Endothelial cell (in vitro differentiated cells): ENCODE data around the gene MYO1F. TPM values are rescaled to one million over a fixed set of nuclear protein-coding genes. Genes with fewer than 3 reads are reported as not detected.
"Not testable (repeated sequence)": the region's sequence is repeated elsewhere in the genome, so short reads cannot be mapped to it uniquely, and the experiment has no call there.

Experiments
- DNase-seq: peaks from one replicate; pipeline ENCODE4 v3.0.0; 2021; ENCODE audit warnings: low spot score
- H3K27ac Mint-ChIP-seq: one replicate; pipeline ENCODE4 v1.8.0; 2021; ENCODE audit warnings: mixed read lengths, inconsistent platforms; ENCODE audit not compliant: unreplicated experiment
- H3K27me3 Mint-ChIP-seq: one replicate; pipeline ENCODE4 v1.8.0; 2021; ENCODE audit warnings: mild to moderate bottlenecking, moderate library complexity, mixed read lengths, inconsistent platforms; ENCODE audit not compliant: unreplicated experiment
- H3K36me3 Mint-ChIP-seq: one replicate; pipeline ENCODE4 v1.8.0; 2021; ENCODE audit warnings: mild to moderate bottlenecking, low read depth, mixed read lengths, inconsistent platforms; ENCODE audit not compliant: unreplicated experiment
- H3K4me1 Mint-ChIP-seq: one replicate; pipeline ENCODE4 v1.8.0; 2021; ENCODE audit warnings: mild to moderate bottlenecking, mixed read lengths, inconsistent platforms; ENCODE audit not compliant: unreplicated experiment
- H3K4me3 Mint-ChIP-seq: one replicate; pipeline ENCODE4 v1.8.0; 2021; ENCODE audit warnings: mild to moderate bottlenecking, mixed read lengths, inconsistent platforms; ENCODE audit not compliant: unreplicated experiment
- H3K9me3 Mint-ChIP-seq: one replicate; pipeline ENCODE4 v1.8.0; 2021; ENCODE audit warnings: mixed read lengths, inconsistent platforms; ENCODE audit not compliant: unreplicated experiment
- total RNA-seq: library from RNA; stranded (reverse); fragmentation: NEBNext Ultra II Directional; extraction: Animal tissue kit (Norgen Biotek cat#: 25700); gene quantifications from one replicate; pipeline ENCODE4 v1.2.1, GENCODE V29; 2021; ENCODE audit not compliant: unreplicated experiment
- TF ChIP-seq, protein P1 (sequence below): fragments of 200-600 bp; sonication (generic); IDR thresholded peaks from one replicate; pipeline ENCODE4 v1.5.0; 2021; ENCODE audit warnings: antibody characterized with exemption; ENCODE audit not compliant: unreplicated experiment

Gene MYO1F
- total RNA-seq, 1 donor from 2014 or later: 3.2 TPM

- no peak overlapping the region for H3K4me3 Mint-ChIP-seq
- no peaks in the 10 kb centered on the region for H3K9me3 Mint-ChIP-seq
- H3K4me1 Mint-ChIP-seq: peaks cover 13% of the 10 kb centered on the region
- no peak overlapping the region for H3K27ac Mint-ChIP-seq
- peaks cover 4% of the 10 kb centered on the region for H3K36me3 Mint-ChIP-seq
- peaks cover 8% of the 10 kb centered on the region for H3K27me3 Mint-ChIP-seq
- TF ChIP-seq, protein P1, sequence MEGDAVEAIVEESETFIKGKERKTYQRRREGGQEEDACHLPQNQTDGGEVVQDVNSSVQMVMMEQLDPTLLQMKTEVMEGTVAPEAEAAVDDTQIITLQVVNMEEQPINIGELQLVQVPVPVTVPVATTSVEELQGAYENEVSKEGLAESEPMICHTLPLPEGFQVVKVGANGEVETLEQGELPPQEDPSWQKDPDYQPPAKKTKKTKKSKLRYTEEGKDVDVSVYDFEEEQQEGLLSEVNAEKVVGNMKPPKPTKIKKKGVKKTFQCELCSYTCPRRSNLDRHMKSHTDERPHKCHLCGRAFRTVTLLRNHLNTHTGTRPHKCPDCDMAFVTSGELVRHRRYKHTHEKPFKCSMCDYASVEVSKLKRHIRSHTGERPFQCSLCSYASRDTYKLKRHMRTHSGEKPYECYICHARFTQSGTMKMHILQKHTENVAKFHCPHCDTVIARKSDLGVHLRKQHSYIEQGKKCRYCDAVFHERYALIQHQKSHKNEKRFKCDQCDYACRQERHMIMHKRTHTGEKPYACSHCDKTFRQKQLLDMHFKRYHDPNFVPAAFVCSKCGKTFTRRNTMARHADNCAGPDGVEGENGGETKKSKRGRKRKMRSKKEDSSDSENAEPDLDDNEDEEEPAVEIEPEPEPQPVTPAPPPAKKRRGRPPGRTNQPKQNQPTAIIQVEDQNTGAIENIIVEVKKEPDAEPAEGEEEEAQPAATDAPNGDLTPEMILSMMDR: no peak
- DNase-seq: no peak
Measured at GRCh38 chr19:8575467-8575997, 1.7 kb downstream of the MYO1F start.

DNA sequence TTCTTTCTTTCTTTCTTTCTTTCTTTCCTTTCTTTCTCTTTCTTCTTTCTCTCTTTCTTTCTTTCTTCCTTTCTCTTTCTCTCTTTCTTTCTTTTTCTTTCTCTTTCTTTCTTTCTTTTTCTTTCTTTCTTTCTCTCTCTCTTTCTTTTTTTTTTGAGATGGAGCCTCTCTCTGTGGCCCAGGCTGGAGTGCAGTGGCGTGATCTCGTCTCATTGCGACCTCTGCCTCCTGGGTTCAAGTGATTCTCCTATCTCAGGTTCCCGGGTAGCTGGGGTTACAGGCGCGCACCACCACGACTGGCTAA, 2.7 kb downstream of the MYO1F start:
- H3K4me3 Mint-ChIP-seq, H3K27me3 Mint-ChIP-seq: not testable (repeated sequence)

GRCh38 chr19:8573316-8573715, 3.9 kb downstream of the MYO1F start:
- H3K36me3 Mint-ChIP-seq: peaks cover 4% of the 10 kb centered on the region
- H3K9me3 Mint-ChIP-seq: no peaks in the 10 kb centered on the region
- TF ChIP-seq, protein P1: no peak
- peaks cover 13% of the 10 kb centered on the region for H3K4me1 Mint-ChIP-seq
- no peak for DNase-seq
- peak overlapping the region; percentile 48 for H3K4me3 Mint-ChIP-seq
- H3K27ac Mint-ChIP-seq: no peak overlapping the region
- H3K27me3 Mint-ChIP-seq: peaks cover 5% of the 10 kb centered on the region

More for the DNA sequence above, 2.7 kb downstream of the MYO1F start:
- DNase-seq, H3K36me3 Mint-ChIP-seq, H3K9me3 Mint-ChIP-seq, H3K27ac Mint-ChIP-seq: not testable (repeated sequence)
- peaks cover 13% of the 10 kb centered on the region for H3K4me1 Mint-ChIP-seq

DNA sequence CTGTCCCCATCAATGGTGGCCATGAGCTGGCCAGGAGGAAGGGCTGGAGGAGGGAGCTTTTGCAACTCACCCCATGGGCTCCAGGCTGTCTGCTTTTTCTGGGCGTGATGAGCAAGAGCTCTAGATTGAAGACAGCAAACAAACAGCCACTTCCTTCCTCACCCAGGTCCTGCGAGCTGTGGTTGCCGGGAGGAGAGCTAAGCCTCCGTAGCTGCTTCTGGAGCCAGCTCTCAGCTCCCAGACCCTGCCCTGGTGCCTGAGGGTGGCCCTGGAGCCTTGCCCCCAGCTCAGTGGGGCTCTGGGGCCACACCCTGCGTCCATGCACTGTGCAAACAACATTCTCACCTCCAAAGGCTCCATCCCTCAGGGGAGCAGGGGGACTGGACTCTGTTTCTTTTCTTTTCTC, 6.2 kb downstream of the MYO1F start:
- Mint-ChIP-seq H3K4me1 (peaks cover 3% of the 10 kb centered on the region), H3K27me3 (peaks cover 7% of the 10 kb centered on the region), H3K4me3 (no peak overlapping the region), H3K9me3 (no peaks in the 10 kb centered on the region), H3K36me3 (peaks cover 4% of the 10 kb centered on the region), H3K27ac (no peak overlapping the region)
- TF ChIP-seq, protein P1: no peak
- DNase-seq: no peak

- TF ChIP-seq, protein P1: no peak
- no peaks in the 10 kb centered on the region for H3K9me3 Mint-ChIP-seq
- H3K4me1 Mint-ChIP-seq: peaks cover 3% of the 10 kb centered on the region
- no peak for DNase-seq
- H3K36me3 Mint-ChIP-seq: peaks cover 4% of the 10 kb centered on the region
- peaks cover 7% of the 10 kb centered on the region for H3K27me3 Mint-ChIP-seq
- H3K4me3 Mint-ChIP-seq: no peak overlapping the region
- no peak overlapping the region for H3K27ac Mint-ChIP-seq
Measured at GRCh38 chr19:8569066-8569771, 8.0 kb downstream of the MYO1F start.
